Ramos (cell line): Measurements from ENCODE around the gene PALB2.

Source experiments
- in situ Hi-C: fragments of 300-500 bp; cut with MboI; formaldehyde crosslinking; loops from one replicate; pipeline ENCODE4 v1.14.3; 2022; ENCODE audit warnings: low sequenced_read_pairs; ENCODE audit not compliant: unreplicated experiment

PALB2 gene

DNA sequence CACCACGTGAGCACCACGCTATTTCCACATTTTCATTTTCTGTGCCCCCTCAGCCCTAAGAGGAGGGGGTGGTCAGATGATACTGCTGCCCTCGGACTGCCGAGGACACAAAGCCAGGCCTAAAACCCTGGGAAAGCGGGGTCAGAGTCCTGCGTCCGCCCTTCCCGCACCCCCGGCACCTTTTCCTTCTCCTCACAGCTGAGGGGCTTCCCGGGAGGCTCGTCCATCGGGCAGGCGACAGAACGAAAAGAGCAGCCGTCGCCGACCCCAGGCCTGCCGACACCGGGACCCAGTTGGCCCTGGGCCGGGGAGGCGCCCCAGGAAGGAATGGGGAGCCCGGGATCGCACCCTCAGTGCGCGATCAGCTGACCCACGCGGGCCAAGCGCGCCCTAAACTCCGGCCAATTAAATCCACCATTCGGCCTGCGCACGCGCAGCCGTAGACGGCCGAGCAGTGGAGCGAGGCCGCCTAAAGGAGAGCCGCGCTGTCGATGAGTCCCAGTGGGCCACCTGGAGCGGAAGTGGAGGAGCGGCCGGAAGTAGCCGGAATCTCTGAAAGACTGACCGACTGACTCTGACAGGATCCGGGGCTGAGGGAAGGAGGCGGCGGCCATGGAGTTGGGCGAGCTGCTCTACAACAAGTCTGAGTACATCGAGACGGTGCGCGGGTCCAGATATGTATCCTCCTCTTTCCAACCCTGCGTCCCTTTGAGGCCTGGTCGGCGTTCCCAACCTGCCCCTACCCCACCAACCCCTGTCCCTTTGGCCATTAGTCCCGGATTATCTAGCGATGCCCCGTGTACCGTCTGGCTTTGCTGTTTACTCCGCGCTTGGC is at the start of gene PALB2, which contains the start of gene DCTN5:
Gene PALB2, minus strand, starts transcription at position 380 of the 835 bp plus-strand sequence. Its CDS starts 153 bp downstream, at position 227.
Gene DCTN5, plus strand, starts transcription at position 536 of the 835 bp plus-strand sequence. Its CDS starts 77 bp downstream, at position 613.
- in situ Hi-C loops, result no loop called here

DNA sequence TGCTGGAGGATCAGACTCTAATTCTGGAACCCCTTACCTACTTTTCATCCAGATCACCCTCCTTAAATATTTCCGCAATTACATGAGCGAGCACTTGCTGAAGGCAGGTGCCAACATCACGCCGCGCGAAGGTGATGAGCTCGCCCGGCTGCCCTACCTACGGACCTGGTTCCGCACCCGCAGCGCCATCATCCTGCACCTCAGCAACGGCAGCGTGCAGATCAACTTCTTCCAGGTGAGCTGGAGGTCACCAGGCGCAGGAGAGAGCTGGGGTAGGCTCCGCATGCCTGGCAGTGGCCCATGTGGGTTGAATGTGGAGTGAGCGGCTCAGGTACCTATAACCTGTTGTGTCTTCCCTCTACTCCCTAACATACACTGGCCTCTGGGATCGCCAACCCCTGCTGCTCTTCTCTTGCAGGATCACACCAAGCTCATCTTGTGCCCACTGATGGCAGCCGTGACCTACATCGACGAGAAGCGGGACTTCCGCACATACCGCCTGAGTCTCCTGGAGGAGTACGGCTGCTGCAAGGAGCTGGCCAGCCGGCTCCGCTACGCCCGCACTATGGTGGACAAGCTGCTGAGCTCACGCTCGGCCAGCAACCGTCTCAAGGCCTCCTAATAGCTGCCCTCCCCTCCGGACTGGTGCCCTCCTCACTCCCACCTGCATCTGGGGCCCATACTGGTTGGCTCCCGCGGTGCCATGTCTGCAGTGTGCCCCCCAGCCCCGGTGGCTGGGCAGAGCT is 48.5 kb upstream of the PALB2 start:
- in situ Hi-C loops, result no loop called here

DNA sequence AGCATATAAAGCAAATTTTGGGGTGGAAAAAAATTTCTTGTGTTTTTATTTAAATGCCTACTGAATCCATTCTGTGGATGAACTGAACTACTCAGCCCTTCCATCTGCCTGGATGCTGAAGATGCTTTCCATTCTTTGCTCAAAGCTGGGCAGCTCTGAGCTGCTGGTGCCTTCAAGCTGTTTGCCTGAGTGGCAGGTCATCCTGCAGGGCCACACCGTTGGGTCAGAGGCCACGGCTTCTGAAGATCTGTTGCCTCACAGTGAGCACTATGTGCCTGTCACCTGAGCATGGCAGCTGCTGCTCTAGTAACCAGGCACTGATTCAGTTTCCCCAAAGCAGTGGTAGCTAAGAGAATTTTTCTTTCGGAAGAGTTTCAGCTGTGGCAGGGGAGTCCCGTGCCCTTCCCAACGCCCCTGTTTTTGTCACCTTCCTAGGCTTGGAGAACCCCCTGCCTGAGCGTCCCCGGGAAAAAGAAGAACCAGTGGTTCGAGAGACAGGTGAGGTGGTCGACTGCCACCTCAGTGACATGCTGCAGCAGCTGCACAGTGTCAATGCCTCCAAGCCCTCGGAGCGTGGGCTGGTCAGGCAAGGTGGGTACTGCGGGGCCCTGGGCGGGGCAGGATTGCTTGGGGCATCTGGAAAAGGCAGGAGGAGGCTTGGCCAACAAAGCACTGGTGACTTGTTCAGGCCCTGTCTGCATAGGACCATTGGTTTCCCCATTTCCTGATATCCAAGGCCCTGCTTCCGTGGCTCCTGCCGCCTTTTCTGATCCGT is 46.1 kb upstream of the PALB2 start:
- in situ Hi-C loops, result no loop called here

DNA sequence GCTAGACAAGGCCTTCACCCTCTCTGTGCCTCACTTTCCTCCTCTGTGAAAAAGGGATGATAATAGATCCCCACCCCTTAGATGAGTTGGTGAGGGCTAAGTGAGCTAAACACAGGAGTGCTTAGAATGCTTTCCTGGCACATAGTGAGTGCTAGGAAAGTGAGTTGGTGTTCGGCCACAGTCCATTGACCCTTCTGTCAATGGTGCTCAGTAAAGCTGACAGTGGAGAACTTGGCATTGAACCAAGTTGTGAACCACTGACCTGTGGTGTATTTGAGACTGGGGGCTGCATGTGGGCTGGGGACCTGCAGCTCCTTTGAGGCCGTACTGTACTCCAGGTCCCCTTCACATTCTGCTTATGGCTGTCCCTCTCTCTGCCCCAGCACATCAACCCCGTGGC is 42.4 kb upstream of the PALB2 start:
- in situ Hi-C loops, result no loop called here

DNA sequence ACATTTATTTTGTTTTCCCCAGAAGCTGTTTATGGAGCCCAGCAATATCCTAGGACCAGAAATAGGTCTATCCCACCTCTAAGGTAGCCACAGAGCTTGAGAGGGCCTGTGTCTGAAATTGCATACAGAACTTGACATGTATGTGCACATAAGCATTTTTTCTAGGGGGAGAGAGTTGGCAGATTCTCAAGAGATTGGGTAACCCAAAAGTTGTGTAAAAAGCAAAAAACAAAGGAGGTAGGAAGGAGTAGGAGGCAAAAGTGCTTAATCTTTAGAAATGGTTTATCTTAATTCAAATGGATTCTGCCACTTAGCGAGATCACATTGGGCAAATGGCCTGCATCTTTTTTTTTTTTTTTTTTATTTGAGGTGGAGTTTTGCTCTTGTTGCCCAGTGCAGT is 41.1 kb upstream of the PALB2 start:
- in situ Hi-C loops, result no loop called here

DNA sequence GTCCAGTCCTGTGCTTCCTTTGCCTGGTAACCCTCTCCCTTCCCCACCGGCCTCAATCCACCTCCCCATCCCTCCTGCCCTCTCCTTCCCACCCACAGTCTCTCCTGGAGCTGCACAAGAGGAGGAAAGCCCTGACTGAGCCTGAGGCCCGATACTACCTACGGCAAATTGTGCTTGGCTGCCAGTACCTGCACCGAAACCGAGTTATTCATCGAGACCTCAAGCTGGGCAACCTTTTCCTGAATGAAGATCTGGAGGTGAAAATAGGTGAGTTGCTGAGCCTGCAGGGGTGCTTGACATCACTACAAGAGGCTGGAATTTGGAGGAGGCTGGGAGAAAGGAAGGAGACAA is 38.9 kb upstream of the PALB2 start:
- in situ Hi-C loops, result no loop called here

DNA sequence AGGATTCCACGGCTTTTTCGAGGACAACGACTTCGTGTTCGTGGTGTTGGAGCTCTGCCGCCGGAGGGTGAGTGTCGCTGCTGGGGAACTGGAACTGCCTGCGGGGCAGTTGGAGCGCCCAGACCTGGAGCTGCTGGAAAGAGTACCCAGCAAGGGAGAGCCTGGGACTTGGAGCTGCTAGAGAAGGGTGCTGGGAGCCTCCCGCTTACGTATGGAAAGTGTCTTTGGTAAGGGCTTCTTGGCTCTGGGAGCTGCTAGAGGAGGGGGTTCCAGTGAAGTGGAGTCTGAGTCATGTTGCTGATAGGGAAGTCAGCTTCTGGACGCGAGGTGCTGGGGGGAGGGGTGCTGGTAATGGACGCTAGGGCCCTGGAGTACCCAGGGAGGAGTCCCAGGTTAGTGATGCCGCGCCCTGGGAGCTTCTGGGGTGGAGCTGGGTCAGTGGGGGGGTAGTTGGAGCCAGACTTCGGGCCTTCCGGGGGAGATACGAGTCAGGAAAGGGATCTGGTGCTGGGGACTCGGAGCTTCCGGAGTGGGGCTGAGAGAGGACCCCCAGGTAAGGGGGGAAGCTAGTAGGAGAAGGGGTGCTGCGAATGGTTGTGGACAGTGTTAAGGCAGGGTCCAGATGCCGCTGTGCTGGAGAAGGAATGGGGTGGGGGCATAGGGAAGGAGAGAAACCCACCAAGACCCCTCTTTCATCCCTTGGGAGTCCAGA is 38.3 kb upstream of the PALB2 start:
- in situ Hi-C loops, result no loop called here

DNA sequence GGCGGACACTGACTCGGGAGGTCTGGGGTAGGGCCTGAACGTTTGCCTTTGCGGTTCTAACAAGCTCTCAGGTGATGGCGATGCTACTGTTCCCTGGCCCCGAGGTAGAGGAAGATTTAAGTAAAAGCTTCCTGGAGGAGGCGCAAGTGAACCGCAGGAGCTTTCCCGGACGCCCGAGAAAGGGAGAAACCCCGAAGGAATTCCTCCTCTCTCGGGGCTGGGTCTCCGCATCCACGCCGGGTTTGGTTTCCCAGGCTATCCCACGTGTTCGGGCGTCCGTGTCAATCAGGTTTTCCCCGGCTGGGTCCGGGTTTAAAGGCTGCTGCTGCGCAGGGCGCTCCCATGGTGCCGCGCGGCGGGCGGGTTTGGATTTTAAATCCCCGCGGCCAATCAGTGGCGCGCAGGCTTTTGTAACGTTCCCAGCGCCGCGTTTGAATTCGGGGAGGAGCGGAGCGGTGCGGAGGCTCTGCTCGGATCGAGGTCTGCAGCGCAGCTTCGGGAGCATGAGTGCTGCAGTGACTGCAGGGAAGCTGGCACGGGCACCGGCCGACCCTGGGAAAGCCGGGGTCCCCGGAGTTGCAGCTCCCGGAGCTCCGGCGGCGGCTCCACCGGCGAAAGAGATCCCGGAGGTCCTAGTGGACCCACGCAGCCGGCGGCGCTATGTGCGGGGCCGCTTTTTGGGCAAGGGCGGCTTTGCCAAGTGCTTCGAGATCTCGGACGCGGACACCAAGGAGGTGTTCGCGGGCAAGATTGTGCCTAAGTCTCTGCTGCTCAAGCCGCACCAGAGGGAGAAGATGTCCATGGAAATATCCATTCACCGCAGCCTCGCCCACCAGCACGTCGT is 37.5 kb upstream of the PALB2 start, which contains the start of gene PLK1:
Gene PLK1, plus strand, starts transcription at position 460 of the 844 bp plus-strand sequence. Its CDS starts 44 bp downstream, at position 504.
- in situ Hi-C loops, result no loop called here

DNA sequence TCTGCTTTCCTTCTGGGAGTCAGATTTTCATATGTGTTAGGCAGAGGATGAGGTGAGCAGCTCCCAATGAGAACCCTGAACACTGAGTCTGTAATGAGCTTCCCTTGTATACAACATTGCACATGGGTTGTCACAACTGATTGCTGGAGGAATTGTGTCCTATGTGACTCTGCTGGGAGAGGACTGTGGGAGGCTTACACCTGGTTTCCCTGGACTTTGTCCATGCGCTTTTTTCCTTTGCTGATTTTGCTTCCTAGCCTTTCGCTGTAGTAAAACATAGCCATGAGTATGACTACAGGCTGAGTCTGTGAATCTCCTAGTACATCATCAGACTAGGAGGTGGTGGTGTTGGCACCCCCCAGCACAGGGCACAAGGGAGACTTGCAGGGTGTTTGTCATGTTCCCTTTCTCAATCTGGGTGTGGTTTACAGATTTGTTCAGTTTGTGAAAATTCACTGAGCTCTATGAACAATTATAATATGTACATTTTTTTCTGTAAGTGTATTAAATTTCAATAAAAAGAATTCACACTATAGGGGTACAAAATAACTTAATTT is 35.9 kb upstream of the PALB2 start:
- in situ Hi-C loops, result no loop called here

DNA sequence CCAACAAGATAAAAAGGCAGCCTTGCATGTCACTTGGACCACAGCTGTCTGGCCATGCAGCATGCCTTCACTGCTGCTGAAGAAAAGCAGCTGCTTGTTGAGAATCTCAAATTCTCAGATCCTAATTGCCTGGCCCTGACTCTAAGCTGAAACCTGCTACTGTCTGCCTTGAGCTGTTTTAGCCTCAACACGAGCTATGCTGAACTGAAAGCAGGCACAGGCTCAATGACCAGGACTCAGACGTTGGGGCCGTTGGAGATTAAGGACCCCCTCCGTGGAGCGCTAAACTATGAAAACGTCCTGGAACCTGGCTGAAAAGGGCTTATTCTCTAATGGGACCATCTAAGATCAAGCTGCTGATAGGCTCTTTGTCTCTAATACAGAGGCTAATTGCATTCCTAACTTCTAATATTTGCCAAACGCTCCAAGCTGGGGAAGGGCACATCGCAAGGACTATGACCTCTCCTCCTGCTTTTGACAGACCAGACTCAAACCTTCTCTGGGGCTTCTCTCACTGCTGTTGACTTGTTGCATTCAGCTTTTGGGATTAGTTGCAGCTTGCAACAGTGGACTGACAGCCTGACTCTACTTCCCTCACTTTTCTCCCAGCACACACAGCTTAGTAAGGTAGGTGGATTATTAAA is 33.0 kb upstream of the PALB2 start:
- in situ Hi-C loops, result no loop called here

DNA sequence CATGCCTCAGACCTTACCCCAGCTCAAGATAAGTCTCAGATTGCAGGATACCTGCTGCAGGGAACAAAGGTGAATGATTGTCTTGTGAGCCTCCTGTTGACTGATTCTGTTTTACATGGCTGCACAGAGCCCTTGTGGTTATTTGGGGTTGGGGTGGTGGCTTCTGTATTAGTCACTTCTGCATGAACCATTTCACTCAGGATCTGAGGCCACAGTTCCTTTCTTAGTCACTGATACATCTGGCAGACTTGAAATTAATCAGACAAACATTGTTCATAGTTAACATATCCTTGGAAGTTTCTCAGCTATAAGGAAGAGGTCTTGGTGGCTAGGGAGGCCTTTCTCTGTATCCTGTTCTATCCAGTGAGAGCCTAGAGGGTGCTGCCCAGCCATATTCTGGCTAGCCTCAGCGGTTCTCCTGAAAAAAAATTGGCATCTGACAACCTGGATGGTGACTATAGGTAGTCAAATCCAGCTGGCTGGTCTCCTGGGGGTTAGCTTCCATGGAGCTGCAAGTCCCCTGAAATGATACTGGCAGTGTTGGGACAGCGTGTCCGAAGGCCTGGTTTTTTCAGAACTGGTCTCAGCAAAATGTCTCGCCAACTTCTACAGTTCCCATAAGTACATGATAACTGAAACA is 29.1 kb upstream of the PALB2 start:
- in situ Hi-C loops, result no loop called here

DNA sequence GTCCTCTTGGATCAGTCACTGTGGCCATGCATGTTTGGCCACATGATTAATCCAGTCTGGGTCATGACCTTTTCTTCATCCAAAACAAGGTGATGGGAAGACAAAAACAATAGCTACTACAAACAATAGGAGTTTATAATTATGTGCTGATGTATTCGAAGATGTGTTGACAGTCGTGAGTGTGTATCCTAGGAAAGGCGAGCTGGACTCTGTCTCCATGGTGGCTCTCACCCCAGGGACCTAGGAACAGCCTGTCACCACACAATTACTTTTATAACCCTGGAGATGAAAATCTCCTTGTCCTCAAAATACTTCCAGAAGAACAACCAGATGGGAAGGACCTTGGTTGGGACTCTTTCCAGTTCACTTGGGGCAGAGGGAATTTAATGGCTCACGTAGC is 27.8 kb upstream of the PALB2 start:
- in situ Hi-C loops, result no loop called here

DNA sequence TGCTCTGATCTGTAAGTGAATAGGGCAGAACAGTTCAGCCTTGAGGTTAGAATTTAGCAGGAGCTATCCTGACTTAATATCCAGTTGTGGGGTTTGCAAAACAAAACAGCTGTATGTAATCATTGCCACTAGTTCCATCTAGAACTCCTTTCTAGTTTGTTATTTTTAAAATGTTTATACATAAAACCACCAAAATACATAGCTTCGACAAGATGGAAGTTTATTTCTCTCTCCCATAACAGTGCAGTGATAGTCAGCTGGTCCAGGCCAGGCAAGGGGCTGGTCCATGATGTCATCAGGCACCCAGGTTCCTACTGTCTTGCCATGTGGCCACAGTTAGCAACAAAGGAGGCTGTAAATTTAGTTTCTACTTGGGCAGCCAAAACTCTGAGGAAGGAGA is 27.1 kb upstream of the PALB2 start:
- in situ Hi-C loops, result no loop called here

DNA sequence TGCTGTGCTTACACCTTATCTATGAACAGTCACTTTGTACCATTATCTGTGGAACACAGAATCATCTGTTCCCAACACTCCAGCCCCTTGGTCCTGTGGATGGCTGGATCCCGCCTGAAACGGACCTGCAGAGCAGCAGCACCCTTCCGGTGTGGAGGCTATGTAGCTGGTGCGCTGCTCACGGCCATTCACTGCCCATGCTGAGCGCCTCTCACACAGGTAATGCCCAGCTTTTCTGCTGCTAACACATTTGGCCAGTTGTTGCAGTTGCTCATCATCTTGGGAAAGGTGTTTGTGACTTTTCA is 26.2 kb upstream of the PALB2 start:
- in situ Hi-C loops, result no loop called here

DNA sequence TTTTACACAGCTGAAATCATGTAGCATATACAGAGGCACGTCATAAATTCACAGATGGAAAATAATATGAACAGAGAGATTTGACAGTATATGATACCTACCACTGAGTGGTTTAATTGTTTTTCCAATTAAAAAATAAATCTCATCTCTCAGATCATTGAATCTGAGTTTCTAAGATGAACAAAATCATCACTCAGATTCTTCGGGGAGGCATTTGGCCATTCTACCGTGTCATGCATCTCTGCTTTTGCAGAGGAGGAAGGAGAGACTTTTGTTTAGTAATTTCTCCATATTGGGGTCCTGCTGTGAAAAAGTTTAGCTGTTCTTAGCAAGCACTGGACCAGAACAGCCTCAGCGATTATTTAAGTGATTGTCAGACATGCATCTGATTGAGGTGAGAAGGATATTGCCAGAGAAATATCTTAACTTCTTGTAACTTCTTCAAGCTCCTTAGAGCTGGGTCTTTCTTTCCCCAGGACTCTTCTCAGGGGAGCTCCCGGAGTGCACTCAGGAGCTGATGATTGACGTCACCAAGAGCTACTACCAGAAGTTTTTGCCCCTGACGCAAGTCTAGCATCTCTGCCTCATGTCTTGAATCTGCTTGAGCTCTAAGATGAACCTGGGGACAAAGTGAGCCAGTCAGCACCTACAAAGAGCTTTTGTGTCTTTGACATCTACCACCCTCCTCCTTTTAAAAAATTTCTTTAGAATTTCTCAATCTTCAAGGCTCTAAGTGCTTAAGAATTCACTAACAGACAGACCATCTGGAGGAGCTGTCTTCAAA is 25.7 kb upstream of the PALB2 start:
- in situ Hi-C loops, result no loop called here

DNA sequence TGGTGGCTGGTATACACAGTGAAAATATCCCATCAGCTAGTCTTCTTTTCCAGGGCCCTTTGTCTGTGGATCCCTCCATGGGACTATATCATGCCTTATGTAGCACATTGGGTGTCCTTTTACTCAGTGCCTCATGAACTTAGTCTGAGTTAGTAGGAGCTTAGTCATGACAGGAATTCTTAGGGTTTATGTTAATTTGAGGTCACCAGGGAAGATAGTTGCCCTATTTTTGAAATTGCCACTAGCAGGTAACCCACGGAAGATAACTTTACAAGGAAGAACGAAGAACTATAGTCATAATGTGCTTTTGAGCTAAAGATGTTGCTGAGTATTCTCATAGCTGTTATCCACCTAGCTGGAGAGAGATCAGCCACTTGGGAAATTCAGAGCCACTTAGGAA is 22.8 kb upstream of the PALB2 start:
- in situ Hi-C loops, result no loop called here

DNA sequence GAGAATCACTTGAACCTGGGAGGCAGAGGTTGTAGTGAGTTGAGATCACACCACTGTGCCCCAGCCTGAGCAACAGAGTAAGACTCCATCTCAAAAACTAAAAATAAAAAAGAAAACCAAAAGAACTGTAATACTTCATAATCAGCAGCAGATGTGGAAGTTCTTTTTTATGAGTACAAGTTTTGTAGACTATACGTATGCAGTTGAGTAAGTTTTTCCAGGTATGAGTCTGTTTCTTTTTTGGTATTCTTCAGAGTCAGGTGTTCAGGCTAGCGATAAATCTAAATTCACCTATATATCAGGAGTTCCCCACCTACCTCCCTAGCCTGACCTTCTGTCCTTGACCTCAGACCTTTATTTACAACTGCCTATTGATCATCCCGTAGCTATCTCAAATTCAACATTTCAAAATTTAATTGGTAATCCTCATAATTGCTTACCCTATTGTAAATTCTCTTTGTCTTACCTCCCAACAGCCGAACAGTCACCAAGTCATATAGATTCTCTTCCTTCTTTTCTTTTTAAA is 10.9 kb upstream of the PALB2 start:
- in situ Hi-C loops, result no loop called here
